ENCODE data around the gene KDM5C. TPM values are rescaled to one million over a fixed set of nuclear protein-coding genes. Genes with fewer than 3 reads are reported as not detected.
A peak's percentile ranks its signal among the peaks of the same experiment; 100 is the strongest.

The KDM5C gene
- total RNA-seq, 6 experiments from 2014 or later = 57.9 to 65.9 (median 61.4) TPM

- TF ChIP-seq CTCF (IDR thresholded peaks at IDR 0.05) = no peak
- Mint-ChIP-seq H3K27ac (no peak overlapping the region), H3K36me3 (ENCODE audit: low read depth) (no peaks in the 10 kb centered on the region; the same call in 1 of the 2 replicates), H3K4me1 (ENCODE audit: low read depth) (0 out of 2 replicates have a peak, but pooled peaks cover 7% of the 10 kb centered on the region), H3K4me3 (no peak overlapping the region), H3K9me3 (no peaks in the 10 kb centered on the region), H3K27me3 (ENCODE audit: insufficient read depth) (no peaks in the 10 kb centered on the region; the same call in 1 of the 2 replicates)
- DNase-seq = no peak
These were observed 5.1 kb upstream of the KDM5C start for GRCh38 chrX:53230116-53230515.

GRCh38 chrX:53227224-53227765, 2.3 kb upstream of the KDM5C start:
- no peak for TF ChIP-seq CTCF (IDR thresholded peaks at IDR 0.05)
- no peak for DNase-seq
- H3K36me3 Mint-ChIP-seq (ENCODE audit: low read depth) = peaks cover 4% of the 10 kb centered on the region
- H3K27me3 Mint-ChIP-seq (ENCODE audit: insufficient read depth) = no peaks in the 10 kb centered on the region; the same call in 1 of the 2 replicates
- H3K27ac Mint-ChIP-seq = no peak overlapping the region
- H3K4me3 Mint-ChIP-seq = no peak overlapping the region
- H3K9me3 Mint-ChIP-seq = no peaks in the 10 kb centered on the region
- peaks cover 25% of the 10 kb centered on the region for H3K4me1 Mint-ChIP-seq (ENCODE audit: low read depth)

GRCh38 chrX:53223955-53224859, 800 bp downstream of the KDM5C start:
- H3K4me1 Mint-ChIP-seq (ENCODE audit: low read depth) = peaks cover 35% of the 10 kb centered on the region
- H3K27me3 Mint-ChIP-seq (ENCODE audit: insufficient read depth) = no peaks in the 10 kb centered on the region; the same call in 1 of the 2 replicates
- H3K9me3 Mint-ChIP-seq = no peaks in the 10 kb centered on the region
- peaks cover 4% of the 10 kb centered on the region for H3K36me3 Mint-ChIP-seq (ENCODE audit: low read depth)
- no peak for TF ChIP-seq CTCF (IDR thresholded peaks at IDR 0.05)
- peak overlapping the region; percentile 99 for H3K27ac Mint-ChIP-seq
- DNase-seq = peak; percentile 63
- peak overlapping the region; percentile 94 for H3K4me3 Mint-ChIP-seq

- peaks cover 35% of the 10 kb centered on the region for H3K4me1 Mint-ChIP-seq (ENCODE audit: low read depth)
- peaks cover 4% of the 10 kb centered on the region for H3K36me3 Mint-ChIP-seq (ENCODE audit: low read depth)
- no peak; the same call in 1 of the 2 replicates for TF ChIP-seq CTCF (IDR thresholded peaks at IDR 0.05)
- peak overlapping the region; percentile 72 for H3K27ac Mint-ChIP-seq
- DNase-seq = peak; percentile 8
- no peaks in the 10 kb centered on the region; the same call in 1 of the 2 replicates for H3K27me3 Mint-ChIP-seq (ENCODE audit: insufficient read depth)
- peak overlapping the region; percentile 94 for H3K4me3 Mint-ChIP-seq
- H3K9me3 Mint-ChIP-seq = no peaks in the 10 kb centered on the region
These were observed 1.8 kb downstream of the KDM5C start for GRCh38 chrX:53223068-53223693.

GRCh38 chrX:53211391-53211978, 13.5 kb downstream of the KDM5C start:
- H3K27ac Mint-ChIP-seq = peak overlapping the region; percentile 65

More at GRCh38 chrX:53211391-53211978, 13.5 kb downstream of the KDM5C start:
- H3K27me3 Mint-ChIP-seq (ENCODE audit: insufficient read depth) = no peaks in the 10 kb centered on the region; the same call in 1 of the 2 replicates
- no peak overlapping the region for H3K4me3 Mint-ChIP-seq
- H3K9me3 Mint-ChIP-seq = no peaks in the 10 kb centered on the region
- peaks cover 29% of the 10 kb centered on the region for H3K36me3 Mint-ChIP-seq (ENCODE audit: low read depth)
- DNase-seq = peak; percentile 75
- no peak for TF ChIP-seq CTCF (IDR thresholded peaks at IDR 0.05)
- peaks cover 16% of the 10 kb centered on the region for H3K4me1 Mint-ChIP-seq (ENCODE audit: low read depth)

Measured in HFFc6 (cell line).